ENCODE data around the gene PCNP. TPM values are rescaled to one million over a fixed set of nuclear protein-coding genes. Genes with fewer than 3 reads are reported as not detected.
"Not testable (repeated sequence)": the region's sequence is repeated elsewhere in the genome, so short reads cannot be mapped to it uniquely, and the experiment has no call there.

The PCNP gene
- total RNA-seq, 2 experiments from 2014 or later: 176 to 197 TPM

GRCh38 chr3:101588616-101589015 is 14.6 kb downstream of the PCNP start:
- DNase-seq (no peak), ATAC-seq (no peak)
- Mint-ChIP-seq H3K36me3 (ENCODE audit: low read depth) (peaks cover 49% of the 10 kb centered on the region), H3K27me3 (no peaks in the 10 kb centered on the region), H3K4me1 (ENCODE audit: low read depth) (peaks cover 30% of the 10 kb centered on the region), H3K27ac (peak overlapping the region; percentile 38), H3K4me3 (no peak overlapping the region), H3K9me3 (no peaks in the 10 kb centered on the region)
- intact Hi-C loops (cut with micrococcal nuclease): no loop called here
- ChIA-PET CTCF (interaction anchor here (1.0 to 2.2 kb wide), 2 partner anchors 12 to 15 kb away, joined by 4 to 6 read pairs; partner anchors contain the start of gene PCNP), POLR2A (interaction anchor here (1.1 kb wide), 1 partner anchor 15 kb away, joined by 5 read pairs; the partner anchor contains the start of gene PCNP)
- no peak for TF ChIP-seq CTCF (IDR thresholded peaks at IDR 0.05)

GRCh38 chr3:101591071-101591470 is 17.1 kb downstream of the PCNP start:
- no peak for TF ChIP-seq CTCF (IDR thresholded peaks at IDR 0.05)
- POLR2A ChIA-PET: interaction anchor here (1.4 kb wide), 1 partner anchor 16 kb away, joined by 6 read pairs; no protein-coding TSS in a partner anchor
- intact Hi-C loops (cut with micrococcal nuclease): no loop called here
- H3K9me3 Mint-ChIP-seq: no peaks in the 10 kb centered on the region
- peaks cover 20% of the 10 kb centered on the region for H3K4me1 Mint-ChIP-seq (ENCODE audit: low read depth)
- CTCF ChIA-PET: no interaction called here
- ATAC-seq: no peak
- peaks cover 44% of the 10 kb centered on the region for H3K36me3 Mint-ChIP-seq (ENCODE audit: low read depth)
- no peaks in the 10 kb centered on the region for H3K27me3 Mint-ChIP-seq
- no peak for DNase-seq
- no peak overlapping the region for H3K4me3 Mint-ChIP-seq
- peak overlapping the region; percentile 46 for H3K27ac Mint-ChIP-seq

- POLR2A ChIA-PET: no interaction called here
- no peaks in the 10 kb centered on the region for H3K27me3 Mint-ChIP-seq
- peaks cover 3% of the 10 kb centered on the region for H3K36me3 Mint-ChIP-seq (ENCODE audit: low read depth)
- no peaks in the 10 kb centered on the region for H3K9me3 Mint-ChIP-seq
- ATAC-seq (no peak), DNase-seq (no peak)
- CTCF ChIA-PET: interaction anchor here (1.4 kb wide), 1 partner anchor 29 kb away, joined by 4 read pairs; the partner anchor contains the start of gene PCNP
- H3K4me1 Mint-ChIP-seq (ENCODE audit: low read depth): peaks cover 1% of the 10 kb centered on the region
- H3K27ac Mint-ChIP-seq: no peak overlapping the region
- no peak for TF ChIP-seq CTCF (IDR thresholded peaks at IDR 0.05)
- no peak overlapping the region for H3K4me3 Mint-ChIP-seq
- intact Hi-C loops (cut with micrococcal nuclease): no loop called here
Observed at GRCh38 chr3:101602731-101603130, 28.8 kb downstream of the PCNP start.

- CTCF ChIA-PET: interaction anchor here (1.4 kb wide), 1 partner anchor 30 kb away, joined by 4 read pairs; the partner anchor contains the start of gene PCNP
- TF ChIP-seq CTCF (IDR thresholded peaks at IDR 0.05): no peak
- DNase-seq (no peak), ATAC-seq (no peak)
- Mint-ChIP-seq H3K9me3 (no peaks in the 10 kb centered on the region), H3K4me3 (no peak overlapping the region), H3K4me1 (ENCODE audit: low read depth) (peaks cover 1% of the 10 kb centered on the region), H3K27ac (no peak overlapping the region), H3K36me3 (ENCODE audit: low read depth) (peaks cover 3% of the 10 kb centered on the region), H3K27me3 (no peaks in the 10 kb centered on the region)
- POLR2A ChIA-PET: no interaction called here
- intact Hi-C loops (cut with micrococcal nuclease): no loop called here
Observed at GRCh38 chr3:101603184-101603583, 29.2 kb downstream of the PCNP start.

- H3K4me1 Mint-ChIP-seq (ENCODE audit: low read depth); H3K9me3 Mint-ChIP-seq; POLR2A ChIA-PET; ATAC-seq; intact Hi-C loops (cut with micrococcal nuclease); H3K27ac Mint-ChIP-seq; H3K27me3 Mint-ChIP-seq; H3K36me3 Mint-ChIP-seq (ENCODE audit: low read depth); H3K4me3 Mint-ChIP-seq; CTCF ChIA-PET; DNase-seq: not testable (repeated sequence)
Observed at GRCh38 chr3:101605398-101605797, 31.4 kb downstream of the PCNP start.

Measured in activated CD8-positive, alpha-beta T cell treated with anti-CD3 and anti-CD28 coated beads for 36 hours (primary cell).